GM18867 (cell line): ENCODE measurements around the gene DSCAML1.

Source experiments
- ATAC-seq: cut with Tn5 transposase; IDR thresholded peaks from one replicate; pipeline ENCODE4 v1.9.1; 2021; ENCODE audit warnings: mild to moderate bottlenecking, moderate library complexity; ENCODE audit not compliant: unreplicated experiment

The DSCAML1 gene

GRCh38 chr11:117831661-117832415 is 34.8 kb upstream of the DSCAML1 start:
- no peak for ATAC-seq

GRCh38 chr11:117830674-117831351 is 33.8 kb upstream of the DSCAML1 start:
- no peak for ATAC-seq

GRCh38 chr11:117830072-117830471 is 33.1 kb upstream of the DSCAML1 start:
- ATAC-seq: no peak

- no peak for ATAC-seq
These were observed 32.3 kb upstream of the DSCAML1 start for GRCh38 chr11:117829369-117829725.

GRCh38 chr11:117828611-117829368 is 31.8 kb upstream of the DSCAML1 start:
- peak; percentile 56 for ATAC-seq

GRCh38 chr11:117827521-117828511 is 30.8 kb upstream of the DSCAML1 start:
- no peak for ATAC-seq

- ATAC-seq: no peak
These were observed 29.8 kb upstream of the DSCAML1 start for GRCh38 chr11:117826832-117827231.

GRCh38 chr11:117826190-117826570 is 29.2 kb upstream of the DSCAML1 start:
- no peak for ATAC-seq

GRCh38 chr11:117825538-117826189 is 28.6 kb upstream of the DSCAML1 start:
- ATAC-seq: no peak

- no peak for ATAC-seq
These were observed 27.8 kb upstream of the DSCAML1 start, which contains the start of gene FXYD2 for GRCh38 chr11:117824571-117825537. Gene FXYD2, minus strand, starts transcription at chr11:117824744. Its CDS starts 66 bp downstream, at chr11:117824678.

- no peak for ATAC-seq
These were observed 27.0 kb upstream of the DSCAML1 start for GRCh38 chr11:117823946-117824420.

- ATAC-seq: no peak
These were observed 26.4 kb upstream of the DSCAML1 start for GRCh38 chr11:117823294-117823945.

- ATAC-seq: no peak
These were observed 25.3 kb upstream of the DSCAML1 start for GRCh38 chr11:117822074-117823033.

- ATAC-seq: no peak
These were observed 24.4 kb upstream of the DSCAML1 start for GRCh38 chr11:117821431-117821830.

GRCh38 chr11:117820516-117820915 is 23.5 kb upstream of the DSCAML1 start:
- ATAC-seq: no peak

- ATAC-seq: no peak
These were observed 23.1 kb upstream of the DSCAML1 start for GRCh38 chr11:117820071-117820470.
